ENCODE results near the gene GEMIN5. TPM values are rescaled to one million over a fixed set of nuclear protein-coding genes. Genes with fewer than 3 reads are reported as not detected.

GEMIN5 gene
- total RNA-seq, 2 donors from 2014 or later, result 11.3 to 11.5 TPM

DNA sequence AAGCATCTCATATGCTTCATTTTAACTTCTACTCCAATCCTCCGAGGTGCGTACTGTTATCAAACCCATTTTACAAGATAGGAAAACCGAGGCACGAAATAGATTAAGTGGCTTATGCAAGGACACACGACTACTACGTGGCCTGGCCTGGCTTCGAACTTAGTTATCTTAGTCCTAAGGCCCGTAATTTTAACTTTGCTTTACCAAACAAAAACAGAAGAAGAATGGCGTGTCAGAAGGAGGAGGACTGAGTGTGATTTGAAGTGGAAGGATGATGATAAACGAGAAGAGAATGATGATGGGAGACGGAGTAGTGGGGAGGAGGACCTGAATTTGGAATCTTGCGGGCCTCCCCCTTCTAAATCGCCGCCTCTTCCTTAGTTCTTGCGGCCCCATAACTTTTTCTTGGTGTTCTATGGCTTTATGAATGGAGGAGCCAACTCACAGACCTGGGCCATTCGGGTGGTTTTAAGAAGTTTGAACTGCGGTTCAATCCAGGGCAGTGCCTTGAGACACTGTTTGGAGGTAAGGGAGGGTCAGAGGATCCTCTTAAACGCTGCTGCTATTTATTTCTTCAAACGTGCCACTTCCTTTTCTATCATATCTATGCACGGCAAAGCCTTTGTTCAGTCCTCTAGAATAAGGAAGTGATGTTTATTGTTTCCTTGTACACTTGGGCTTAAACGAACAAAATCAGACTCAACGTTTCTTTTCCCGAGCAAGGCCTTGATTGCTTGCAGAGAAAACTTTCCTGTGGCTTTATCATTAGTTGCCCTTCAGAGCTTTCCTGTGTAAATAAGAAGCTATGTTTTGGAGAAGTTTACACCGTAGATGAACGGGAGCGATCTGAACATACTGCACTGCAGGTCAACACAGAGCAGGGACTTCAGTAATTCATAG lies 78.8 kb downstream of the GEMIN5 start:
- H3K36me3 ChIP-seq, result peaks cover 8% of the 10 kb centered on the region
- H3K27me3 ChIP-seq, result no peaks in the 10 kb centered on the region
- peak overlapping the region; percentile 81 to 93 for H3K4me3 ChIP-seq
- DNase-seq (ENCODE audit: low spot score), result no peak
- no peaks in the 10 kb centered on the region for H3K9me3 ChIP-seq
- peaks cover 0 to 41% of the 10 kb centered on the region in 2 donors for H3K4me1 ChIP-seq
- peak overlapping the region; percentile 99 for H3K27ac ChIP-seq
- TF ChIP-seq, protein P1, sequence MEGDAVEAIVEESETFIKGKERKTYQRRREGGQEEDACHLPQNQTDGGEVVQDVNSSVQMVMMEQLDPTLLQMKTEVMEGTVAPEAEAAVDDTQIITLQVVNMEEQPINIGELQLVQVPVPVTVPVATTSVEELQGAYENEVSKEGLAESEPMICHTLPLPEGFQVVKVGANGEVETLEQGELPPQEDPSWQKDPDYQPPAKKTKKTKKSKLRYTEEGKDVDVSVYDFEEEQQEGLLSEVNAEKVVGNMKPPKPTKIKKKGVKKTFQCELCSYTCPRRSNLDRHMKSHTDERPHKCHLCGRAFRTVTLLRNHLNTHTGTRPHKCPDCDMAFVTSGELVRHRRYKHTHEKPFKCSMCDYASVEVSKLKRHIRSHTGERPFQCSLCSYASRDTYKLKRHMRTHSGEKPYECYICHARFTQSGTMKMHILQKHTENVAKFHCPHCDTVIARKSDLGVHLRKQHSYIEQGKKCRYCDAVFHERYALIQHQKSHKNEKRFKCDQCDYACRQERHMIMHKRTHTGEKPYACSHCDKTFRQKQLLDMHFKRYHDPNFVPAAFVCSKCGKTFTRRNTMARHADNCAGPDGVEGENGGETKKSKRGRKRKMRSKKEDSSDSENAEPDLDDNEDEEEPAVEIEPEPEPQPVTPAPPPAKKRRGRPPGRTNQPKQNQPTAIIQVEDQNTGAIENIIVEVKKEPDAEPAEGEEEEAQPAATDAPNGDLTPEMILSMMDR (IDR thresholded peaks at IDR 0.05), result no peak

DNA sequence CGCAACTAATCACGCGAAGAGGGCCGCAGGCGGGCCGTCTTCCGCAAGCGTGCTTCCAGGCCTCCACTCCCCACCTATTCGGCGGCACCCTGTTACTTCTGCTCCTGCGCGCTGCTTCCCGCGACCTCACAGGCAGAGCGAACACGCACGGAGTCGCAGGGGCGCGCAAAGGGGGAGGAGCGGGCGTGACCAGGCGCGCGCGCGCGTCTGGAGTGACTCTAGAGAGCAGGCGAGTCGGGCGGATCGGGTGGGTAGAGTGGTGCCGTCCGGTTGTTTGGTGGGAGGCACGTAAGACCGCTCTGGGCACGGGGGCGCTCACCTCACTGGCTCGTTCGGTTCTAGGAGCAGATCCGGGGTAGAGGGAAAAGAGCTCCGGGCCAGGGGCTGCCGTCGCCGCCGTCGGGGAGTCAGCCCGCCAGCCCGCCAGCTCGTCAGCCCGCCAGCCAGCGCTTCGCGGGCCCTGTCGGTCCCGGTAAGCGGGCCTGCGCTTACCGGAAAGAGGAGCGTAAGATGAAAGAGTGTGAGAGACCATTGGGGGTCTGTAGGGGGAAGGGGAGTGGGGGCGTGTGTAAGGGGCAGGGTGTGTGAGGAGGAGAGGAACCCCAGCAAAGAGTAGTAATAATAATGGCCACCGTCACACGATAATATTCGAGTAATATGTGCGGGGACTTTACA lies 79.6 kb downstream of the GEMIN5 start, which contains the start of gene CNOT8:
TSS of gene CNOT8 (plus strand) at position 331 of the 675 bp plus-strand sequence. CDS start 4,652 bp downstream, outside the sequence.
- Histone ChIP-seq H3K27me3 (no peaks in the 10 kb centered on the region), H3K27ac (peak within 1 kb of the TSS; percentile 99), H3K4me3 (peak within 1 kb of the TSS; percentile 81 to 93), H3K4me1 (peaks cover 0 to 41% of the 10 kb centered on the region in 2 donors), H3K9me3 (no peaks in the 10 kb centered on the region), H3K36me3 (peaks cover 4% of the 10 kb centered on the region)
- TF ChIP-seq, protein P1 (IDR thresholded peaks at IDR 0.05), result peak in 1 of 2 donors; percentile 16
- peak; percentile 99 for DNase-seq (ENCODE audit: low spot score)

DNA sequence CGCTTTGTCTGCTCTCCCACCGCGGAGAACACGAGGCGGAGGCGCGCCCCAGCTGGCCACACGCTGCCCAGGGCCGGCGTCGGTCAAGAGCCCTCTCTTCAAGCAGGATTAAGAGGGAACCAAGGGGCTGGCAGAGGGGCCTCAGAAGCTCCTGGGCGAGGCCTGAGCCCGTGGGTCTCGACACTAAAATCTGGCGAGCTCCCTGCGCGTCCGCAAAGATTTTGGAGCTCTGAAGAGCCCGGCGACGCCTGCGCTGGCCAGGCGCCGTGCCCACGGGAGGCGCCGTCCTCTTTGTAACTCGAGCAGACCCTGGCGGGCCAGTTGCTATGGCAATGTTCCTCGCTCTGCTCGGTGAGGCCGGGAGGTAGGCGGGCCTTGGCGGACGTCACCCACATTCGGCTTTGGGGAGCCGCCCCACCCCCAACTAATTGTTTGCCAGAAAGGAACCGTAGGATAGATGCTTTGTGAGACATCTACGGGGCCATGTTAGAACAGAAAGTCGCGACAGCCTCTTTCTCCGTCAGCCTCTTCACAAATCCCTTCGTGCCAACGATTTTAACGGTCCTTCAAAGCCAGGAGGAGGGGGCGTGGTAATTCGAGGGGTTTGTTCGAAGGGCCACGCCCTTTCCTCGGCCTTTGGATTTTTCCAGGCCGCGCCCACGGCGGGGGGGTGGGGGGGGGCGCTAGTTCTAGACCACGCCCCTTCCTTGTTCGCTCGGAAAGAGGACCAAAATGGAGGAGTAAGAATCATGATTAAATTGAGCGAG lies 80.3 kb downstream of the GEMIN5 start:
- peaks cover 0 to 41% of the 10 kb centered on the region in 2 donors for H3K4me1 ChIP-seq

DNA sequence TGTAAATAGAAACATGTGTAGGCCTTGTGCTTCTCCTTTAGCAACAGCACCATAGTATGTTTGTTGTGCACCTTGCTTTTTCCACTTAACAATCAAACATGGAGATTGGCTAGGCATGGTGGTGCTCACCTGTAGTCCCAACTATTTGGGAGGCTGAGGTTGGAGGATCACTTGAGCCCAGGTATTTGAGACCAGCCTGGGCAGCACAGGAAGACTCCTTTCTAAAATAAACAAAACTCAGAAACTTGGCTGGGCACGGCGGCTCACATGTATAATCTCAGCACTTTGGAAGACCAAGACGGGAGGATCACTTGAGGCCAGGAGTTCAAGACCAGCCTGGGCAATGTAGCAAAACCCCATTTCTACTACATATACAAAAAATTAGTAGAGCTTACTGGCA lies 86.7 kb downstream of the GEMIN5 start:
- Histone ChIP-seq H3K9me3 (no peaks in the 10 kb centered on the region), H3K36me3 (no peaks in the 10 kb centered on the region), H3K4me3 (no peak overlapping the region), H3K27ac (peak overlapping the region; percentile 87 to 88), H3K27me3 (no peaks in the 10 kb centered on the region), H3K4me1 (peaks cover 0 to 27% of the 10 kb centered on the region in 2 donors)
- DNase-seq (ENCODE audit: low spot score), result no peak
- TF ChIP-seq, protein P1 (IDR thresholded peaks at IDR 0.05), result no peak

More for the DNA sequence above, 80.3 kb downstream of the GEMIN5 start:
- peak overlapping the region; percentile 99 for H3K27ac ChIP-seq
- no peaks in the 10 kb centered on the region for H3K27me3 ChIP-seq
- no peaks in the 10 kb centered on the region for H3K9me3 ChIP-seq
- H3K4me3 ChIP-seq, result peak overlapping the region; percentile 81 to 93
- H3K36me3 ChIP-seq, result no peaks in the 10 kb centered on the region
- TF ChIP-seq, protein P1 (IDR thresholded peaks at IDR 0.05), result no peak
- peak; percentile 96 for DNase-seq (ENCODE audit: low spot score)

DNA sequence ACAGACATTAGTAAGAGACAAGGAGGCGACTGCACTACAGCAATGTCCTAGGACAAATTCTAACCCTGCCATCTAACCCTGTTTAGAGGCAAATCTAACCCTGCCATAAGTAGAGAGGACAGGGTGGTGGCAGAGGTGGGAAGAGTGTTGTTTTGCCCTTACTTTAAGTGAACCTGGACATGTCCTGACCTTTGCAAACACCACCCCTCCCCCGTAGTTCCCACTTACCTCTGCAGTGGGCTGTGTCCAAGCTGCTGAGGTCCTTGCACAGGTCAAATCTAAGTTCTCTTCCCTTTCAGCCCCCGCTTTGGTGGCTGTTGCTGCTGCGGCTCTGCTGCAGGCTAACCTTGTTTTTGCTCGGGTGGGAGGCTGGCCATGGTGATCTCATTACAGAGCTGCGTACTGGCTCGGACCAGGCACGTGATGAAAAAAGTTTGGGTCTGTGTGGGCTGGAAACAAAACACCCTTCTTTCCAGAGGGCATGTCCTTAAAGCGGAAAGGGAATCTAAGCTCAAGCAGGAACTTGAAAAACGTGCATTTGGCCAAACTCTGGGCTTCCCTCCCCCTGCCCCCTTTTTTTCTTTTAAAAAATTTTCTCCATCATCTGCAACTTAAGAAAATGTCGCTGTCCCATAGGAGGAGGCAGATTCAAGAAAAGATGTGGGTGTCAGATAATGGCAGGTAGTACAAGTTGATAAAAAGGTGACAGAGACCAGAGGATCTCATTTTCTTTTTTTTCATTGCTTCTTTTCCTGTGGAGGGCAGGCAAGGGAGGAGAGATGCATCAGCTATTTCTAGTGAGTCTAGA lies 87.6 kb downstream of the GEMIN5 start, which contains the start of gene FAXDC2:
TSS of gene FAXDC2 (minus strand) at position 349 of the 808 bp plus-strand sequence. CDS start 12,425 bp downstream, outside the sequence.
- H3K4me3 ChIP-seq, result peak within 1 kb of the TSS; percentile 49 to 60
- H3K4me1 ChIP-seq, result peaks cover 0 to 27% of the 10 kb centered on the region in 2 donors
- peak within 1 kb of the TSS; percentile 87 to 88 for H3K27ac ChIP-seq
- DNase-seq (ENCODE audit: low spot score), result peak; percentile 93
- TF ChIP-seq, protein P1 (IDR thresholded peaks at IDR 0.05), result no peak
- no peaks in the 10 kb centered on the region for H3K36me3 ChIP-seq
- no peaks in the 10 kb centered on the region for H3K27me3 ChIP-seq
- no peaks in the 10 kb centered on the region for H3K9me3 ChIP-seq

All from right atrium auricular region (tissue), 2 donors.